ENCODE data around the gene GNG12. TPM values are rescaled to one million over a fixed set of nuclear protein-coding genes. Genes with fewer than 3 reads are reported as not detected.

GNG12 gene
- total and polyA plus RNA-seq, 9 of the 15 experiments (the other 6 are each of a cell fraction or from before 2014, with no cell fraction given) = 2.6 to 6.0 (median 4.1) TPM

- no peak for TF ChIP-seq CHD7 (IDR thresholded peaks at IDR 0.05; ENCODE audit: low read depth, low read length)
- TF ChIP-seq MYBL2 (IDR thresholded peaks at IDR 0.05; ENCODE audit: low read depth) = no peak
- no peak for TF ChIP-seq MYBL2 (CRISPR knock-in tag; IDR thresholded peaks at IDR 0.05; ENCODE audit: borderline replicate concordance)
- TF ChIP-seq PTTG1 (tag; IDR thresholded peaks at IDR 0.05; ENCODE audit: low read depth) = no peak
- TF ChIP-seq CREBBP (IDR thresholded peaks at IDR 0.05; ENCODE audit: low read depth, low read length) = no peak
- peak; percentile 81 for TF ChIP-seq ZEB2 (IDR thresholded peaks at IDR 0.05)
- no peak for TF ChIP-seq MNT (conservative IDR thresholded peaks at IDR 0.05)
- TF ChIP-seq CEBPB (tag; IDR thresholded peaks at IDR 0.05) = no peak
- TF ChIP-seq LEF1 (IDR thresholded peaks at IDR 0.05) = no peak
- TF ChIP-seq, protein P1, sequence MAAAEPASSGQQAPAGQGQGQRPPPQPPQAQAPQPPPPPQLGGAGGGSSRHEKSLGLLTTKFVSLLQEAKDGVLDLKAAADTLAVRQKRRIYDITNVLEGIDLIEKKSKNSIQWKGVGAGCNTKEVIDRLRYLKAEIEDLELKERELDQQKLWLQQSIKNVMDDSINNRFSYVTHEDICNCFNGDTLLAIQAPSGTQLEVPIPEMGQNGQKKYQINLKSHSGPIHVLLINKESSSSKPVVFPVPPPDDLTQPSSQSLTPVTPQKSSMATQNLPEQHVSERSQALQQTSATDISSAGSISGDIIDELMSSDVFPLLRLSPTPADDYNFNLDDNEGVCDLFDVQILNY (CRISPR knock-in tag; IDR thresholded peaks at IDR 0.05) = no peak
- no peak for TF ChIP-seq ZNF175 (CRISPR knock-in tag; IDR thresholded peaks at IDR 0.05; ENCODE audit: low read depth)
- TF ChIP-seq CCNT2 (IDR thresholded peaks at IDR 0.05; ENCODE audit: borderline replicate concordance, extremely low read depth, insufficient read length, low read depth, low read length) = no peak
- peak; percentile 9; the same call in 1 of the 2 replicates for TF ChIP-seq SUPT5H (IDR thresholded peaks at IDR 0.05)
- TF ChIP-seq DNMT1 (IDR thresholded peaks at IDR 0.05) = no peak
Measured at GRCh38 chr1:67689267-67690017, 143.8 kb downstream of the GNG12 start (continued).

Data from K562 (cell line).